Stimulated activated CD4-positive, alpha-beta T cell treated with anti-CD3 and anti-CD28 coated beads, Interleukin-4, amount 100 ng/mL, for 1 hour (primary cell): Measurements from ENCODE around the gene CPT1C.

Source experiments
- DNase-seq: peaks from one replicate; pipeline ENCODE4 v3.0.0-alpha.2; 2020

CPT1C gene

GRCh38 chr19:49690656-49691242 lies at the start of gene CPT1C:
CPT1C (plus strand) TSS chr19:49691116; CDS start chr19:49692253, 1,137 bp downstream.
- peak; percentile 58 for DNase-seq

- peak; percentile 99 for DNase-seq
These were observed 49.0 kb upstream of the CPT1C start, which contains the start of gene SCAF1 for GRCh38 chr19:49641688-49642491. SCAF1 (plus strand) TSS chr19:49642209; CDS start chr19:49645027, 2,818 bp downstream.

GRCh38 chr19:49642492-49643035 lies 48.4 kb upstream of the CPT1C start:
- no peak for DNase-seq

- no peak for DNase-seq
These were observed 47.5 kb upstream of the CPT1C start for GRCh38 chr19:49643466-49643865.

- no peak for DNase-seq
These were observed 45.3 kb upstream of the CPT1C start for GRCh38 chr19:49645592-49645991.

- DNase-seq = no peak
These were observed 44.9 kb upstream of the CPT1C start for GRCh38 chr19:49645995-49646394.

GRCh38 chr19:49646586-49646985 lies 44.3 kb upstream of the CPT1C start:
- no peak for DNase-seq

- no peak for DNase-seq
These were observed 39.7 kb upstream of the CPT1C start for GRCh38 chr19:49651029-49651819.

GRCh38 chr19:49651820-49652550 lies 38.9 kb upstream of the CPT1C start:
- no peak for DNase-seq

GRCh38 chr19:49652551-49653465 lies 38.1 kb upstream of the CPT1C start:
- DNase-seq = no peak

GRCh38 chr19:49653466-49653806 lies 37.5 kb upstream of the CPT1C start:
- DNase-seq = no peak

GRCh38 chr19:49654581-49654980 lies 36.3 kb upstream of the CPT1C start:
- DNase-seq = no peak

- no peak for DNase-seq
These were observed 35.1 kb upstream of the CPT1C start for GRCh38 chr19:49655570-49656455.

- DNase-seq = no peak
These were observed 34.3 kb upstream of the CPT1C start for GRCh38 chr19:49656456-49657109.

- DNase-seq = no peak
These were observed 33.3 kb upstream of the CPT1C start for GRCh38 chr19:49657493-49658138.

GRCh38 chr19:49658139-49658517 lies 32.8 kb upstream of the CPT1C start:
- DNase-seq = no peak

GRCh38 chr19:49658566-49659442 lies 32.1 kb upstream of the CPT1C start:
- no peak for DNase-seq

GRCh38 chr19:49660338-49660961 lies 30.5 kb upstream of the CPT1C start:
- DNase-seq = no peak
